Fibroblast of pulmonary artery (primary cell): ENCODE data around the gene LAMA1.

Experiments used
- DNase-seq: peaks from one replicate; pipeline ENCODE4 v3.0.0-alpha.2; 2010; ENCODE audit warnings: low read depth
- H3K4me3 ChIP-seq: replicated peaks from 2 replicates; pipeline ENCODE4 v1.5.1; 2011; ENCODE audit warnings: low read depth, mild to moderate bottlenecking, control low read depth, low read length, moderate library complexity
- TF ChIP-seq, protein P1 (sequence below): IDR thresholded peaks from 2 replicates; pipeline ENCODE4 v1.5.1; 2011; ENCODE audit warnings: mild to moderate bottlenecking, control low read depth, low read length, inconsistent platforms; ENCODE audit errors: missing control alignments

The LAMA1 gene, protein sequence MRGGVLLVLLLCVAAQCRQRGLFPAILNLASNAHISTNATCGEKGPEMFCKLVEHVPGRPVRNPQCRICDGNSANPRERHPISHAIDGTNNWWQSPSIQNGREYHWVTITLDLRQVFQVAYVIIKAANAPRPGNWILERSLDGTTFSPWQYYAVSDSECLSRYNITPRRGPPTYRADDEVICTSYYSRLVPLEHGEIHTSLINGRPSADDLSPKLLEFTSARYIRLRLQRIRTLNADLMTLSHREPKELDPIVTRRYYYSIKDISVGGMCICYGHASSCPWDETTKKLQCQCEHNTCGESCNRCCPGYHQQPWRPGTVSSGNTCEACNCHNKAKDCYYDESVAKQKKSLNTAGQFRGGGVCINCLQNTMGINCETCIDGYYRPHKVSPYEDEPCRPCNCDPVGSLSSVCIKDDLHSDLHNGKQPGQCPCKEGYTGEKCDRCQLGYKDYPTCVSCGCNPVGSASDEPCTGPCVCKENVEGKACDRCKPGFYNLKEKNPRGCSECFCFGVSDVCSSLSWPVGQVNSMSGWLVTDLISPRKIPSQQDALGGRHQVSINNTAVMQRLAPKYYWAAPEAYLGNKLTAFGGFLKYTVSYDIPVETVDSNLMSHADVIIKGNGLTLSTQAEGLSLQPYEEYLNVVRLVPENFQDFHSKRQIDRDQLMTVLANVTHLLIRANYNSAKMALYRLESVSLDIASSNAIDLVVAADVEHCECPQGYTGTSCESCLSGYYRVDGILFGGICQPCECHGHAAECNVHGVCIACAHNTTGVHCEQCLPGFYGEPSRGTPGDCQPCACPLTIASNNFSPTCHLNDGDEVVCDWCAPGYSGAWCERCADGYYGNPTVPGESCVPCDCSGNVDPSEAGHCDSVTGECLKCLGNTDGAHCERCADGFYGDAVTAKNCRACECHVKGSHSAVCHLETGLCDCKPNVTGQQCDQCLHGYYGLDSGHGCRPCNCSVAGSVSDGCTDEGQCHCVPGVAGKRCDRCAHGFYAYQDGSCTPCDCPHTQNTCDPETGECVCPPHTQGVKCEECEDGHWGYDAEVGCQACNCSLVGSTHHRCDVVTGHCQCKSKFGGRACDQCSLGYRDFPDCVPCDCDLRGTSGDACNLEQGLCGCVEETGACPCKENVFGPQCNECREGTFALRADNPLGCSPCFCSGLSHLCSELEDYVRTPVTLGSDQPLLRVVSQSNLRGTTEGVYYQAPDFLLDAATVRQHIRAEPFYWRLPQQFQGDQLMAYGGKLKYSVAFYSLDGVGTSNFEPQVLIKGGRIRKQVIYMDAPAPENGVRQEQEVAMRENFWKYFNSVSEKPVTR (N-terminal part only)

GRCh38 chr18:7117390-7118355 is at the start of gene LAMA1:
Gene LAMA1 (minus strand): TSS chr18:7117797. CDS start chr18:7117720, 77 bp downstream.
- peak; percentile 45 for DNase-seq
- TF ChIP-seq, protein P1, sequence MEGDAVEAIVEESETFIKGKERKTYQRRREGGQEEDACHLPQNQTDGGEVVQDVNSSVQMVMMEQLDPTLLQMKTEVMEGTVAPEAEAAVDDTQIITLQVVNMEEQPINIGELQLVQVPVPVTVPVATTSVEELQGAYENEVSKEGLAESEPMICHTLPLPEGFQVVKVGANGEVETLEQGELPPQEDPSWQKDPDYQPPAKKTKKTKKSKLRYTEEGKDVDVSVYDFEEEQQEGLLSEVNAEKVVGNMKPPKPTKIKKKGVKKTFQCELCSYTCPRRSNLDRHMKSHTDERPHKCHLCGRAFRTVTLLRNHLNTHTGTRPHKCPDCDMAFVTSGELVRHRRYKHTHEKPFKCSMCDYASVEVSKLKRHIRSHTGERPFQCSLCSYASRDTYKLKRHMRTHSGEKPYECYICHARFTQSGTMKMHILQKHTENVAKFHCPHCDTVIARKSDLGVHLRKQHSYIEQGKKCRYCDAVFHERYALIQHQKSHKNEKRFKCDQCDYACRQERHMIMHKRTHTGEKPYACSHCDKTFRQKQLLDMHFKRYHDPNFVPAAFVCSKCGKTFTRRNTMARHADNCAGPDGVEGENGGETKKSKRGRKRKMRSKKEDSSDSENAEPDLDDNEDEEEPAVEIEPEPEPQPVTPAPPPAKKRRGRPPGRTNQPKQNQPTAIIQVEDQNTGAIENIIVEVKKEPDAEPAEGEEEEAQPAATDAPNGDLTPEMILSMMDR = no peak
- H3K4me3 ChIP-seq = peak within 1 kb of the TSS; percentile 72

- TF ChIP-seq, protein P1 = no peak
- no peak for DNase-seq
- H3K4me3 ChIP-seq = no peak overlapping the region
These were observed 48.3 kb upstream of the LAMA1 start for GRCh38 chr18:7165846-7166393.

DNA sequence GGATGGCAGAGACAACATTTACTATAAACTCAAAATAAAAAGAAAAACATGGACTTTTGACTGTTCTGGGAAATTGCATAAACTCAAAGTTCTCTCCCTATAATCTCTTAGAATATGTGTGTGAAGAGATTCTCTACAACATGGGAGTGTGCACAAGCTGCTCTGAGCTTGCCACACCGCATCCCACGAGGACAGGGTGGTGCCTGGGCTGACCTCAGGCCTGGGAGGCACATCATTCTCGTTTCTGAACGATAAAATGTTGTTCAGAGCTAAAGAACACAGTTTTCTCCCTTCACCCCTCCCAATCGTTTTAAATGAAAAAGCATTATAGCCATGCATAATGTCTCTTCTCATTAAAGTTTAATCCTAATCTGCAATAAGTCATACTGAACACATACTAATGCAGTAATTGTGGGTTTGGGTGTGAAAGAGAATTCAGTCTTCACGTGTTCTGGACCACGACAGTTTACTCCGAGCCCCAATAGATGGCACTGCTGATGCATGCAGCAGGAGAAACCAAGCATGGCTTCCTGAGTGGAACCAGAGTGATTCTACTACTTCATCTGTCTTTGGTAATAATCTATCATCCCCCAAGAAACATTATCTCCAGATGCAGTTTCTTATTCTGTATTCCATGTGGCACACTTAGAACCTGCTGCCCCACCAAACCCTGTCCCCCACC is 46.9 kb upstream of the LAMA1 start:
- DNase-seq = peak; percentile 38
- no peak overlapping the region for H3K4me3 ChIP-seq
- TF ChIP-seq, protein P1 = peak; percentile 53

- TF ChIP-seq, protein P1 = no peak
- H3K4me3 ChIP-seq = no peak overlapping the region
- DNase-seq = peak; percentile 84
These were observed 40.6 kb upstream of the LAMA1 start for GRCh38 chr18:7158216-7158615.

DNA sequence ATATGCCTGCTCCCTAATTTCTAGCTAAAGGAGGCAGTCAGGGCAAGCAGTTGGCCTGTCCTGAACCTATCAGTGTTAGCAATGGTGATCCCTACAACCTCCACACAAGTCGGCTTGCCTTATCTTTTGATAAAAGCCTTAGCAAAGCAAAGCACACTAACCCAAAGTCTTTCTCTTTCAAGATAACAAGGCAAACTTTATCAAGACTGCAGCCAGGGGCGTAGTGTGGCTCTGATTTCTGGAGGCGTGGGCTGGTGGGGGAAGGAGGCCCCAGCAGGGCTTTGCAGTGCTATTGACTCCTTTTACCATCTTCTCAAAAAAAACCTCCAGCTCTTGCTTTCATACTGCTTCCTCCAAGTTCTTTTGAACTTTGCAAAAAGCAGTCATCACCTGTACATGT is 40.2 kb upstream of the LAMA1 start:
- no peak overlapping the region for H3K4me3 ChIP-seq
- no peak for DNase-seq
- TF ChIP-seq, protein P1 = no peak
